Hepatocyte (in vitro differentiated cells): Measurements from ENCODE around the gene C16orf89.

Experiments used
- CTCF ChIP-seq: fragments of 200-600 bp; sonication (generic); IDR thresholded peaks from 2 replicates; pipeline ENCODE4 v1.5.1; 2016; ENCODE audit warnings: antibody characterized with exemption, mild to moderate bottlenecking; ENCODE audit not compliant: poor library complexity
- EZH2 ChIP-seq: fragments of 200-600 bp; sonication (generic); IDR thresholded peaks from 2 replicates; pipeline ENCODE4 v1.6.1; 2016; ENCODE audit warnings: antibody characterized with exemption, mild to moderate bottlenecking, borderline replicate concordance
- EZH2phosphoT487 ChIP-seq: fragments of 200-600 bp; sonication (generic); IDR thresholded peaks from one replicate; pipeline ENCODE4 v1.6.1; 2018; ENCODE audit warnings: antibody characterized with exemption, mild to moderate bottlenecking, low read depth, moderate library complexity; ENCODE audit not compliant: unreplicated experiment, severe bottlenecking

GRCh38 chr16:5066511-5066910, 755 bp upstream of the C16orf89 start:
- no peak for TF ChIP-seq CTCF
- TF ChIP-seq EZH2 = no peak
- no peak for TF ChIP-seq EZH2phosphoT487
